Nephron progenitor cell (in vitro differentiated cells): Measurements from ENCODE around the gene EBP.
A peak's percentile ranks its signal among the peaks of the same experiment; 100 is the strongest.

Experiments
- DNase-seq: peaks from one replicate; pipeline ENCODE4 v3.0.0; 2021
- H3K27ac Mint-ChIP-seq: 2 replicates; pipeline ENCODE4 v1.8.0; 2021; ENCODE audit warnings: mild to moderate bottlenecking, moderate library complexity, mixed read lengths
- H3K27me3 Mint-ChIP-seq: 2 replicates; pipeline ENCODE4 v1.8.0; 2021; ENCODE audit warnings: mild to moderate bottlenecking, low read depth, mixed read lengths; ENCODE audit not compliant: poor library complexity
- H3K36me3 Mint-ChIP-seq: 2 replicates; pipeline ENCODE4 v1.8.0; 2021; ENCODE audit warnings: low read depth, mixed read lengths
- H3K4me1 Mint-ChIP-seq: 2 replicates; pipeline ENCODE4 v1.8.0; 2021; ENCODE audit warnings: mixed read lengths
- H3K4me3 Mint-ChIP-seq: 2 replicates; pipeline ENCODE4 v1.8.0; 2021; ENCODE audit warnings: mild to moderate bottlenecking, moderate library complexity, mixed read lengths
- H3K9me3 Mint-ChIP-seq: 2 replicates; pipeline ENCODE4 v1.8.0; 2021; ENCODE audit warnings: mild to moderate bottlenecking, moderate library complexity, mixed read lengths
- TF ChIP-seq, protein P1 (sequence below): fragments of 200-600 bp; sonication (generic); IDR thresholded peaks from 2 replicates; pipeline ENCODE4 v1.5.0; 2021; ENCODE audit warnings: antibody characterized with exemption

Gene EBP

DNA sequence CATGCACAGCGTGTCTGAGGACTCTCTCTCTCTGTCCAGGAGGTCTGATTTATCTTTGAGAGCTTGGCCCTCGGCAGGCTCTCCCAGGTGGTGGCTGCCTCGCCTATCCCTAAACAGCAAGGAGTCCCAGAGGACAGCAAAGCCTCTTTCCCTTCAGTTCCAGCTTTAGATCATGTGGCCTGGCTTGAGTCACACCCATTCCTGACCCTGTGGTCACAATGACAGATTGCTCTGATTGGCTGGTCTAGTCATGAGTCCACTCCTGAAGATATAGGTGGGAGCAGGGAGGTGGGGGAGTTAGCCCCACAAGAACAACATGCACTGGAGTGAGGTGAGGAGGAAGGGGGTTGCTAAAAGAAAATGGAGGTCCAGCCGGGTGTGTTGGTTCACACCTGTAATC is 24.9 kb upstream of the EBP start:
- peaks cover 70% of the 10 kb centered on the region for H3K9me3 Mint-ChIP-seq
- peaks cover 13% of the 10 kb centered on the region for H3K27me3 Mint-ChIP-seq
- no peaks in the 10 kb centered on the region for H3K36me3 Mint-ChIP-seq
- TF ChIP-seq, protein P1, sequence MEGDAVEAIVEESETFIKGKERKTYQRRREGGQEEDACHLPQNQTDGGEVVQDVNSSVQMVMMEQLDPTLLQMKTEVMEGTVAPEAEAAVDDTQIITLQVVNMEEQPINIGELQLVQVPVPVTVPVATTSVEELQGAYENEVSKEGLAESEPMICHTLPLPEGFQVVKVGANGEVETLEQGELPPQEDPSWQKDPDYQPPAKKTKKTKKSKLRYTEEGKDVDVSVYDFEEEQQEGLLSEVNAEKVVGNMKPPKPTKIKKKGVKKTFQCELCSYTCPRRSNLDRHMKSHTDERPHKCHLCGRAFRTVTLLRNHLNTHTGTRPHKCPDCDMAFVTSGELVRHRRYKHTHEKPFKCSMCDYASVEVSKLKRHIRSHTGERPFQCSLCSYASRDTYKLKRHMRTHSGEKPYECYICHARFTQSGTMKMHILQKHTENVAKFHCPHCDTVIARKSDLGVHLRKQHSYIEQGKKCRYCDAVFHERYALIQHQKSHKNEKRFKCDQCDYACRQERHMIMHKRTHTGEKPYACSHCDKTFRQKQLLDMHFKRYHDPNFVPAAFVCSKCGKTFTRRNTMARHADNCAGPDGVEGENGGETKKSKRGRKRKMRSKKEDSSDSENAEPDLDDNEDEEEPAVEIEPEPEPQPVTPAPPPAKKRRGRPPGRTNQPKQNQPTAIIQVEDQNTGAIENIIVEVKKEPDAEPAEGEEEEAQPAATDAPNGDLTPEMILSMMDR, result no peak
- DNase-seq, result no peak
- H3K4me1 Mint-ChIP-seq, result peaks cover 9% of the 10 kb centered on the region
- no peak overlapping the region for H3K27ac Mint-ChIP-seq
- H3K4me3 Mint-ChIP-seq, result no peak overlapping the region

DNA sequence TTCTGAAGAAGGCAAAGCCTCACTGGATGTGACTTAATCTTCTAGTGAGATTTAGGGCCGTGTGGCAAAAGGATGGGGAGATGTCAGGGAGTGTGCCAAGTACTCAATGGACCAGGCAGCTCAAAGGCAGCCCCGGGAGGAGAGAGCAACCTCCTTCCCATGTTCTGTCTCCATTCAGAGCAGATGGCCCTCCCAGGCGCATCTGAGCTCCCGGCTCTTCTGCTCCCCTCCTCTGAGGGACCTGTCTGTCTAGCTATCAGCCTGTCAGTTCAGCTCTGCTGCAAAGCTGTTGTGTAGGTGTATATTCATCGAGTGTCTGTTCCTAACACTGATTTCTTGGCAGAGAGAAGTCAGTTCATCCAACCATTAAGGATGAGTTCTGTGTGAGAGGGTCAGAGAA is 23.7 kb upstream of the EBP start:
- no peak for DNase-seq
- TF ChIP-seq, protein P1, result no peak
- Mint-ChIP-seq H3K27me3 (peaks cover 7% of the 10 kb centered on the region), H3K27ac (no peak overlapping the region), H3K4me3 (no peak overlapping the region), H3K36me3 (no peaks in the 10 kb centered on the region), H3K9me3 (peaks cover 68% of the 10 kb centered on the region), H3K4me1 (peaks cover 9% of the 10 kb centered on the region)

DNA sequence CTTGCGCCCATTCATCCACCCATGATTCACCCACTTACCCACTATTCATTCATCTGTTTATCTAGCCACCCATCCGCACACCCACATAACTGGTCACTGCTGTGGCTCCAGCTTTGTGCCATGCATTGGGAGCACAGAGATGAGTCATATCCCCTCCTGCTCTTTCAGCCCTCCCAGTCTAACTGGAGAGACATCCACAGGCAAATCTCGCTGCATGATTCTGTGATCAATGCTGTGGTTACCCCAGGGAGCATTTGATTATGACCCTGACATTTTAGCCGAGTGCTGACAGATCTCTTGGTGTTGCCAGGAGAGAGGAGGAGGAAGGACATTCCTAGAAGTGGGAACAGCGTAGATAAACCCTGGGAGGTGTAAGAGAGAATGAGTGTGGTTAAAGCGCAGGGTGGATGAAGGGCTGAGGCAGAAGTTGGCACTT is 23.2 kb upstream of the EBP start:
- no peak overlapping the region for H3K27ac Mint-ChIP-seq
- H3K4me3 Mint-ChIP-seq, result no peak overlapping the region
- H3K4me1 Mint-ChIP-seq, result peaks cover 9% of the 10 kb centered on the region
- TF ChIP-seq, protein P1, result no peak
- H3K27me3 Mint-ChIP-seq, result peaks cover 7% of the 10 kb centered on the region
- no peaks in the 10 kb centered on the region for H3K36me3 Mint-ChIP-seq
- DNase-seq, result no peak
- peaks cover 74% of the 10 kb centered on the region for H3K9me3 Mint-ChIP-seq

DNA sequence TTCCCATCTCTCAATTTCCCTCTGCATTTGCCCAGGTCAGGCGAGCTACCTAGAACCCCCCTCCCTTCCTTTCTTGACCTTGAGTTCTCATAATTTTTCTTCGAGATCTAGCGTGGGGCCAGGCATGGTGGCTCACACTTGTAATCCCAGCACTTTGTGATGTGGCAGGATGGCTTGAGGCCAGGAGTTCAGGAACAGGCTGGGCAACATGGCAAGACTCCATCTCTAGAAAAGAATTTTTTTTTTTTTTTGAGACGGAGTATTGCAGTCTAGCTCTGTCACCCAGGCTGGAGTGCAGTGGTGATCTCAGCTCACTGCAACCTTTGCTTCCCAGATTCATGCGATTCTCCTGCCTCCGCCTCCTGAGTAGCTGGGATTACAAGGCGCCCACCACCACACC is 17.3 kb upstream of the EBP start:
- no peak for DNase-seq
- no peak overlapping the region for H3K4me3 Mint-ChIP-seq
- peaks cover 52% of the 10 kb centered on the region for H3K9me3 Mint-ChIP-seq
- peaks cover under 1% of the 10 kb centered on the region for H3K4me1 Mint-ChIP-seq
- H3K36me3 Mint-ChIP-seq, result no peaks in the 10 kb centered on the region
- TF ChIP-seq, protein P1, result no peak
- H3K27me3 Mint-ChIP-seq, result peaks cover 6% of the 10 kb centered on the region
- no peak overlapping the region for H3K27ac Mint-ChIP-seq

DNA sequence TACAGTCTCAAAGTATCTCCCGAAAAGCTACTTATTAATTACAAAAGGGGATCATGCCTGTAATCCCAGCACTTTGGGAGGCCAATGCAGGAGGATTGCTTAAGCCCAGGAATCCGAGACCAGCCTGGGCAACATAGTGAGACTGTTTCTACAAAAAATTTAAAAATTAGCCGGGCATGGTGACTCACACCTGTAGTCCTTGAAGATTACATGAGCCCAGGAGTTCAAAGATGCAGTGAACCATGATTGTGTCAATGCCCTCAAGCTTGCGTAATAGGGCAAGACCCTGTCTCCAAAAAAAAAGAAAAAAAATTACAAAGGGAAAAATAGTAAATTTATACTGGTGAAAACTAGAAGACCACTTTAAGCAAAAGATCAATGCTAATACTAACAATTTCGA is 16.1 kb upstream of the EBP start:
- peaks cover 11% of the 10 kb centered on the region for H3K27me3 Mint-ChIP-seq
- H3K4me1 Mint-ChIP-seq, result peaks cover 8% of the 10 kb centered on the region
- TF ChIP-seq, protein P1, result no peak
- H3K36me3 Mint-ChIP-seq, result no peaks in the 10 kb centered on the region
- H3K4me3 Mint-ChIP-seq, result no peak overlapping the region
- no peak overlapping the region for H3K27ac Mint-ChIP-seq
- H3K9me3 Mint-ChIP-seq, result peaks cover 56% of the 10 kb centered on the region
- DNase-seq, result no peak

DNA sequence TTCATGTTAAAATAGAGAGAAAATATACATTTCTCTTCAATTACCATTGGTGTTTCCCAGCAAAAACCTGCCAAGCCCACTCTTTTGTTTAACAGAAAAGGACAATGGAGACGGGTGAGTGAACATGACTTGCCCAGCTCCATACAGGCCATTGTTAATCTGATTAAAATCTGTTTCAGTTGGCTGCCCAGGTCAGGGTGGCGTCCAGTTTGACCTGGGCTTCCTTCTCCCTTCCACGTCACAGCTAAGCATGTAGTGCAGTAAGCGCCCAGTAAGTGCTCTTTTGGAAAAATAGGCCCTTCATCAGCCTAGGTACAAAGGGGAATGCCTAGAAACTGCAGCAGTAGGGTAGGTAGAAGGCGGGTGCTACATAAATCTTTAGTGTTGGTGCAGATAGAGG is 14.4 kb upstream of the EBP start:
- TF ChIP-seq, protein P1, result no peak
- no peak overlapping the region for H3K27ac Mint-ChIP-seq
- no peak for DNase-seq
- H3K9me3 Mint-ChIP-seq, result peaks cover 59% of the 10 kb centered on the region
- H3K36me3 Mint-ChIP-seq, result no peaks in the 10 kb centered on the region
- H3K4me1 Mint-ChIP-seq, result peaks cover 8% of the 10 kb centered on the region
- H3K4me3 Mint-ChIP-seq, result peak overlapping the region; percentile 66
- H3K27me3 Mint-ChIP-seq, result peaks cover 7% of the 10 kb centered on the region
